Measurements from ENCODE around the gene HOXB5.

HOXB5 gene

GRCh38 chr17:48546924-48547807 lies 46.4 kb downstream of the HOXB5 start:
- DNase-seq: no peak

- DNase-seq: no peak
Observed at GRCh38 chr17:48546137-48546923, 47.2 kb downstream of the HOXB5 start.

- no peak for DNase-seq
Observed at GRCh38 chr17:48545539-48545938, 48.0 kb downstream of the HOXB5 start.

- DNase-seq: no peak
Observed at GRCh38 chr17:48545022-48545375, 48.6 kb downstream of the HOXB5 start, which contains the start of gene HOXB2. TSS of gene HOXB2 (minus strand) at chr17:48545109. CDS start at chr17:48544911, 198 bp downstream.

GRCh38 chr17:48544349-48545021 lies 49.1 kb downstream of the HOXB5 start:
- DNase-seq: peak; percentile 50

- no peak for DNase-seq
Observed at GRCh38 chr17:48543854-48544348, 49.7 kb downstream of the HOXB5 start.

- peak; percentile 52 for DNase-seq
Observed at GRCh38 chr17:48543107-48543853, 50.3 kb downstream of the HOXB5 start.

- DNase-seq: no peak
Observed at GRCh38 chr17:48542698-48543106, 50.9 kb downstream of the HOXB5 start.

GRCh38 chr17:48542114-48542656 lies 51.4 kb downstream of the HOXB5 start:
- no peak for DNase-seq

GRCh38 chr17:48541577-48542113 lies 51.9 kb downstream of the HOXB5 start:
- peak; percentile 34 for DNase-seq
